GM12878 (cell line): ENCODE measurements around the gene TMEM163. TPM values are rescaled to one million over a fixed set of nuclear protein-coding genes. Genes with fewer than 3 reads are reported as not detected.

Experiments
- ATAC-seq: fragments of 200-7000 bp; cut with Tn5 transposase; 3 replicates; pipeline ENCODE4 v1.9.1; 2020; ENCODE audit warnings: mild to moderate bottlenecking, moderate library complexity
- BruUV-seq: library from RNA; stranded (reverse); fragments of 400-500 nt; replicated peaks from 2 replicates; lab custom pipeline; 2021; lab: Mats Ljungman, UMichigan
- CTCF ChIA-PET: fragments of 300-600 bp; sonication (Branson Sonifier 250); formaldehyde crosslinking; extraction: SDS; loops from one replicate; lab custom pipeline; 2021; ENCODE audit warnings: inconsistent platforms; lab: Yijun Ruan, JAX
- POLR2A ChIA-PET: fragments of 350-600 bp; formaldehyde crosslinking; extraction: SDS; loops from one replicate; lab custom pipeline; 2021; ENCODE audit warnings: inconsistent platforms; lab: Charles Lee
- RAD21 ChIA-PET: fragments of 300-600 bp; sonication (Branson Sonifier 250); formaldehyde crosslinking; loops from one replicate; lab custom pipeline; 2023; ENCODE audit warnings: antibody characterized with exemption; ENCODE audit not compliant: unreplicated experiment; lab: Charles Lee
- SMC1A ChIA-PET: fragments of 300-600 bp; sonication (Branson Sonifier 250); formaldehyde crosslinking; loops from one replicate; lab custom pipeline; 2023; ENCODE audit not compliant: unreplicated experiment, uncharacterized antibody; lab: Charles Lee
- DNase-seq: peaks from one replicate; pipeline ENCODE4 v3.0.0-alpha.2; 2011; ENCODE audit warnings: low read depth, low spot score
- FAIRE-seq: peaks from 3 replicates; lab custom pipeline; 2011; peaks lifted over from hg19 to GRCh38; lab: Jason Lieb, UNC
- H2AFZ ChIP-seq: 2 replicates; pipeline ENCODE4 v1.6.0; 2011; ENCODE audit warnings: low read depth, low read length, control low read depth; ENCODE audit not compliant: control insufficient read depth
- H3K27ac ChIP-seq: 2 replicates; pipeline ENCODE4 v1.5.1; 2011; ENCODE audit warnings: control low read depth; ENCODE audit not compliant: control insufficient read depth, insufficient read depth
- H3K27me3 ChIP-seq, 2 experiments: replicated peaks in 1 of 2; 2 replicates each; pipeline versions ENCODE4 v1.6.0 to v1.6.1; 2011; ENCODE audit warnings: low read length in 1 of 2; ENCODE audit not compliant: control insufficient read depth in 2 of 2, insufficient read depth in 2 of 2
- H3K36me3 ChIP-seq, 2 experiments: 2 replicates each; pipeline ENCODE4 v1.5.1; 2011; ENCODE audit warnings: low read length in 1 of 2; ENCODE audit not compliant: control insufficient read depth in 2 of 2, insufficient read depth in 2 of 2
- H3K4me1 ChIP-seq: 2 replicates; pipeline ENCODE4 v1.6.1; 2011; ENCODE audit warnings: mild to moderate bottlenecking, low read length, moderate library complexity, mixed read lengths; ENCODE audit not compliant: control insufficient read depth, insufficient read depth
- H3K4me2 ChIP-seq: 2 replicates; pipeline ENCODE4 v1.6.0; 2011; ENCODE audit warnings: control low read depth; ENCODE audit not compliant: control insufficient read depth, insufficient read depth
- H3K4me3 ChIP-seq: fragments of 200-600 bp; sonication (generic); 2 replicates; pipeline ENCODE4 v1.5.1; 2016
- H3K79me2 ChIP-seq: 2 replicates; pipeline ENCODE4 v1.6.0; 2011; ENCODE audit warnings: low read length; ENCODE audit not compliant: control insufficient read depth, insufficient read depth
- H3K9ac ChIP-seq: 2 replicates; pipeline ENCODE4 v1.8.0; 2011; ENCODE audit warnings: low read length, control low read depth, mixed read lengths; ENCODE audit not compliant: control insufficient read depth, insufficient read depth
- H3K9me3 ChIP-seq: replicated peaks from 3 replicates; pipeline ENCODE4 v1.5.1; 2011; ENCODE audit warnings: mild to moderate bottlenecking, low read length; ENCODE audit not compliant: control insufficient read depth, insufficient read depth
- H4K20me1 ChIP-seq: 2 replicates; pipeline ENCODE4 v1.6.0; 2011; ENCODE audit not compliant: control insufficient read depth, insufficient read depth
- CHD2 ChIP-seq: IDR thresholded peaks from 2 replicates; pipeline ENCODE4 v1.6.1; 2011; ENCODE audit warnings: low read depth, low read length, improper control_type of control experiment, borderline replicate concordance
- CUX1 ChIP-seq: IDR thresholded peaks from 2 replicates; pipeline ENCODE4 v1.6.1; 2012; ENCODE audit warnings: improper control_type of control experiment, low read depth, low read length; ENCODE audit not compliant: insufficient replicate concordance
- GATAD2B ChIP-seq: fragments of 450-650 bp; conservative IDR thresholded peaks from 2 replicates; pipeline ENCODE4 v1.6.1; 2017; ENCODE audit warnings: low read depth, mild to moderate bottlenecking, moderate library complexity
- JUNB ChIP-seq: IDR thresholded peaks from 2 replicates; pipeline ENCODE4 v1.6.1; 2016; ENCODE audit warnings: antibody characterized with exemption, mild to moderate bottlenecking
- JUND ChIP-seq: IDR thresholded peaks from 2 replicates; pipeline ENCODE4 v1.6.1; 2012; ENCODE audit warnings: low read depth, mild to moderate bottlenecking, low read length, improper control_type of control experiment, moderate library complexity
- RAD21 ChIP-seq: IDR thresholded peaks from 2 replicates; pipeline ENCODE4 v1.6.1; 2011; ENCODE audit warnings: mild to moderate bottlenecking, low read depth, low read length, moderate library complexity; ENCODE audit not compliant: insufficient read depth
- SMAD1 ChIP-seq: fragments of 450-650 bp; IDR thresholded peaks from 2 replicates; pipeline ENCODE4 v1.6.1; 2018; ENCODE audit warnings: mild to moderate bottlenecking, low read depth; ENCODE audit not compliant: partially characterized antibody
- STAT1 ChIP-seq: fragments of 450-650 bp; conservative IDR thresholded peaks from 2 replicates; pipeline ENCODE4 v1.6.1; 2014; ENCODE audit warnings: antibody characterized with exemption, mild to moderate bottlenecking
- WRNIP1 ChIP-seq: IDR thresholded peaks from 2 replicates; pipeline ENCODE4 v1.6.1; 2011; ENCODE audit warnings: low read depth, low read length, improper control_type of control experiment, borderline replicate concordance
- in situ Hi-C: fragments of 300-500 bp; cut with MboI; formaldehyde crosslinking; loops from 9 replicates; pipeline ENCODE4 v1.14.3; 2018; ENCODE audit warnings: mixed read lengths
- intact Hi-C: fragments of 100-400 bp; cut with micrococcal nuclease; formaldehyde crosslinking; loops from one replicate; pipeline ENCODE4 v1.14.2; 2022; ENCODE audit not compliant: unreplicated experiment
- polyA plus RNA-seq, 11 experiments: library from polyadenylated mRNA; depleted of rRNA in 4 of 11; unstranded in 6 of 11; stranded (reverse) in 5 of 11; fragments of >200 nt; fragmentation: Nextera tagmentation in 4 of 11; fragmentation: Illumina TruSeq in 1 of 11; extraction: Ambion mirVana in 4 of 11; extraction: Trizol in 1 of 11; gene quantifications; 1 replicate in 1 of 11; 2 replicates in 10 of 11; pipeline versions ENCODE4 v1.2.1 to v1.2.3, GENCODE V29; 2011 to 2016; ENCODE audit warnings: inconsistent platforms in 2 of 11, missing spikeins in 2 of 11, low read depth in 1 of 11
- total RNA-seq, 4 experiments: library from RNA; depleted of rRNA in 3 of 4; stranded (reverse); fragments of >200 nt in 3 of 4; fragmentation: Illumina TruSeq in 1 of 4; extraction: Trizol in 1 of 4; gene quantifications; 2 replicates each; pipeline versions ENCODE4 v1.2.1 to v1.2.3, GENCODE V29; 2013 to 2021

The TMEM163 gene
- total and polyA plus RNA-seq, 10 of the 15 experiments (the other 5 are each of a cell fraction or from before 2014, with no cell fraction given) = 0.05 to 0.11 (median 0.07) TPM; not detected in 4

GRCh38 chr2:134726645-134727044 lies 7.8 kb upstream of the TMEM163 start (continued):
- TF ChIP-seq GATAD2B (no peak), JUND (no peak), WRNIP1 (no peak), STAT1 (no peak), SMAD1 (no peak), JUNB (no peak), CHD2 (no peak), CUX1 (no peak)

- no TSS peak for BruUV-seq
- POLR2A ChIA-PET = no interaction called here
- no peak overlapping the region for H3K27ac ChIP-seq
Measured at GRCh38 chr2:134725876-134726275, 7.1 kb upstream of the TMEM163 start.

More at GRCh38 chr2:134725876-134726275, 7.1 kb upstream of the TMEM163 start:
- intact Hi-C loops = no loop called here
- Histone ChIP-seq H3K9ac (no peak overlapping the region), H2AFZ (no peak overlapping the region), H4K20me1 (no peaks in the 10 kb centered on the region), H3K27me3 (peaks cover 0 to 14% of the 10 kb centered on the region in 2 experiments; a peak in 1 of 4 replicates), H3K36me3 (no peaks in the 10 kb centered on the region), H3K79me2 (no peaks in the 10 kb centered on the region), H3K4me3 (no peak overlapping the region), H3K4me2 (no peak overlapping the region), H3K4me1 (no peaks in the 10 kb centered on the region), H3K9me3 (no peaks in the 10 kb centered on the region)
- FAIRE-seq = no peak
- no peak for DNase-seq
- ChIA-PET CTCF (no interaction called here), RAD21 (no interaction called here), SMC1A (no interaction called here)
- in situ Hi-C loops = no loop called here
- no peak for ATAC-seq
- no peak for TF ChIP-seq RAD21
